ENCODE results near the gene EPHB2. TPM values are rescaled to one million over a fixed set of nuclear protein-coding genes. Genes with fewer than 3 reads are reported as not detected.
"Not testable (repeated sequence)": the region's sequence is repeated elsewhere in the genome, so short reads cannot be mapped to it uniquely, and the experiment has no call there.

The EPHB2 gene
- total RNA-seq, 1 experiment from 2014 or later = 0.45 TPM

DNA sequence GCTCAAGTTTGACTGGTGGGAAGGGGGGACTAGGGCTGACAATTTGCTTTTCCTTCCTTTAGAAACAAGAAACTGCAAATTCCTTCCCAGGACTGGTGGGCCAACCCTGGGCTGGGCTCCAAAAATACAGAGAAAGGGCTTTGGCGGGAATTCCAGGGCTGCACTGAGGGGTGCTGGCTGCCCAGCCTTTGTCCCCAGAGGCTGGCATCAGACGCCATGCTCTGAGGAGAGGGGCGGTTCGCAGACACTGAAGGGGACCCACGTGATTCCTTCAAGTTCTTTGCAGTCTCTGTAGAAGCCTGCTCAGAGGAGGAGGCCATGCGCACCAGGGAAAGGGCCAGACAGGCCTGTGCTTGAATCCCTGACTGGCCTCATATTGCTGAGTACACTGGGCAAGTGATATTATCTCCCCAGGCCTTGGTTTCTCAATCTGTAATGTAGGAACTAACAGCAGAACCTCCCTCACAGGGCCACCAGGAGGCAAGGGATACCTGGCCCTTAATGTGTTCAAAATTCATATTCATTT lies 119.5 kb downstream of the EPHB2 start:
- H3K9ac ChIP-seq (ENCODE audit: low read length) = no peak overlapping the region

DNA sequence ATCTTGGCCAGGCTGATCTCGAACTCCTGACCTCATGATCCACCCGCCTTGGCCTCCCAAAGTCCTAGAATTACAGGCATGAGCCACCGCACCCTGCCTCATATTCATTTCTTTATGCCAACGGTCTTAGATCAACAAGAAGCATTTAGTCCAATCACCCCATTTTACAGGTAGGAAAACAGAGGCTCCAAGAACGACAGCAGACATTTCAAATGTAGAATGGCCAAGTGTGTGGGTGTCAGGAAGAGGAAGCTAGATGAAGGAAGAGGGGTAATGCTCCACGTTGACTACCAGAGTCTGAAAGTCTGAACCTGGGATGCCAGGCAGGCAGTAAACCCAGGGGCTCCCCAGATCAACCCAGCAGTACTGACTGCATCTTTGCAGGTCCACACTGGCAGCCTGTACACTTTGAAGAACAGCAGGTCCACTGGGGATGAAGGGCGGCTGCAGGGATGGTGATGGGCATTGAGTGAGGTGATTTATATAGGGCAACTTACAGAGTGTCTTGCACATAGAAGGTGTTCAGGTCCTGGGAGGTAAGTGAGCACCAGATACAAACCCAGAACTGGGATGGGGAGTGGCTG lies 120.2 kb downstream of the EPHB2 start:
- Histone ChIP-seq H2AFZ (ENCODE audit: low read length) (no peak overlapping the region), H3K36me3 (ENCODE audit: insufficient read depth, low read length) (no peaks in the 10 kb centered on the region), H3K79me2 (ENCODE audit: low read length) (no peaks in the 10 kb centered on the region), H4K20me1 (ENCODE audit: insufficient read depth, low read depth, low read length) (no peaks in the 10 kb centered on the region), H3K4me2 (ENCODE audit: low read depth, low read length, poor library complexity, severe bottlenecking) (no peak overlapping the region), H3K27ac (ENCODE audit: low read length) (no peak overlapping the region), H3K27me3 (ENCODE audit: low read length) (no peaks in the 10 kb centered on the region), H3K9ac (ENCODE audit: low read length) (no peak overlapping the region), H3K9me3 (ENCODE audit: low read length) (no peaks in the 10 kb centered on the region), H3K9me2 (replicated peaks; ENCODE audit: insufficient read depth, low read length) (no peaks in the 10 kb centered on the region), H3K4me1 (ENCODE audit: low read length) (peaks cover 57% of the 10 kb centered on the region), H3K4me3 (ENCODE audit: low read length) (no peak overlapping the region)
- no peak for DNase-seq

More for the DNA sequence above, 119.5 kb downstream of the EPHB2 start:
- Histone ChIP-seq H3K9me2 (replicated peaks; ENCODE audit: insufficient read depth, low read length) (no peaks in the 10 kb centered on the region), H2AFZ (ENCODE audit: low read length) (no peak overlapping the region), H3K79me2 (ENCODE audit: low read length) (no peaks in the 10 kb centered on the region), H3K4me2 (ENCODE audit: low read depth, low read length, poor library complexity, severe bottlenecking) (no peak overlapping the region), H3K27ac (ENCODE audit: low read length) (no peak overlapping the region), H3K4me1 (ENCODE audit: low read length) (peaks cover 65% of the 10 kb centered on the region), H3K9me3 (ENCODE audit: low read length) (no peaks in the 10 kb centered on the region), H3K27me3 (ENCODE audit: low read length) (no peaks in the 10 kb centered on the region), H4K20me1 (ENCODE audit: insufficient read depth, low read depth, low read length) (no peaks in the 10 kb centered on the region), H3K4me3 (ENCODE audit: low read length) (no peak overlapping the region), H3K36me3 (ENCODE audit: insufficient read depth, low read length) (no peaks in the 10 kb centered on the region)
- DNase-seq = no peak

DNA sequence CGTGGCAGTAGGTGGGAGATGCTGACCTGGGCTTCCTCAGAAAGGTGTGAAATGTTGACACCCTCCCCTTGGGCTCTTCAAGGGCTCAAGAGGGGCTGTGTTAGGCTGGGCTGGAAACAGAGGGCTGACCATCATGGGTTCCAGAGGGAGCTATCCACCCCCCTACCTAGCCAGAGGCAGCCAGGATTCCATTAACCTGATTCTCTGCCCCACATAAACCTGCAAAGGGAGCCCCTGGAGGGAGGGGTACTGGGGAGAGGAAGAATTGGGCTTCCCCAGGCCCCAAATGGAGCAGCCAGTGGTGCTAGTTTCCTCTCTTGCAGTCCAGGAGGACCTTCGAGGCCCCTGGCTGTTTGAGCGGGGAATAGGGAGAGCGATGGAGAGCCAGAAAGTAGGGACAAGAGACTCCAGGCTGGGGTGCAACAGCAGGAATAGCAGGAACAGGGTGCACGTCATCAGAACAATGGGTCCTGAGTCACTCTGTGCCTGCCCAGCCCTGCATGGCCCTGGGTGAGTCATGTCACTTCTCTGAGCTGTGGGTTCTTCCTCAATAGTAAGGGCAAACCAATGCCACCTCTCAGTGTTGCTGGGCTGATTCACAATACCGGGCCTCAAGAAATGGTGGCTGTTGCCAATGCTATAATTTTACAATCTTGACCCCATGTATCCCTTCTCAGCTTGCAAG lies 121.2 kb downstream of the EPHB2 start:
- no peaks in the 10 kb centered on the region for H3K79me2 ChIP-seq (ENCODE audit: low read length)
- no peaks in the 10 kb centered on the region for H3K36me3 ChIP-seq (ENCODE audit: insufficient read depth, low read length)
- no peak overlapping the region for H3K4me3 ChIP-seq (ENCODE audit: low read length)
- no peaks in the 10 kb centered on the region for H3K9me2 ChIP-seq (replicated peaks; ENCODE audit: insufficient read depth, low read length)
- H3K4me1 ChIP-seq (ENCODE audit: low read length) = peaks cover 47% of the 10 kb centered on the region
- no peaks in the 10 kb centered on the region for H3K27me3 ChIP-seq (ENCODE audit: low read length)
- no peak overlapping the region for H3K4me2 ChIP-seq (ENCODE audit: low read depth, low read length, poor library complexity, severe bottlenecking)
- H4K20me1 ChIP-seq (ENCODE audit: insufficient read depth, low read depth, low read length) = no peaks in the 10 kb centered on the region
- no peak overlapping the region for H3K9ac ChIP-seq (ENCODE audit: low read length)
- no peak for DNase-seq
- H2AFZ ChIP-seq (ENCODE audit: low read length) = no peak overlapping the region
- H3K27ac ChIP-seq (ENCODE audit: low read length) = no peak overlapping the region
- H3K9me3 ChIP-seq (ENCODE audit: low read length) = no peaks in the 10 kb centered on the region

DNA sequence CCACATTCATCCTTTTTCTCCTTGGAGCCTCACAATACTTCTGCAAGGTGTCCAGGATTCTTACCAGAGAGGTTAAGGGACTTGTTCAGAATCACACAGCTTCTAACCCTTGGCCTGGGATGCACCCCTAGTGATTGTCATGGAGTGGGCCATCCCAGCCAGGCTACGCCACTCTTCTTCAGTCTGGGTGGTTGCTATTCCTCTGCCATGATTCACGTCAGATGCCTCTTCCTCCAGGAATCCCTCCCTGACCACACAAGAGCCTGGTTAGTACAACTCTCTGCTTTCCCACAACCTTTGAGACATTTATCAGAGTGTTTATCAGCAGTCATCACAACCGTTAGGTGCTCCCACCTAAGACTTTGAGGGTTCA lies 121.8 kb downstream of the EPHB2 start:
- no peaks in the 10 kb centered on the region for H3K9me2 ChIP-seq (replicated peaks; ENCODE audit: insufficient read depth, low read length)
- H3K4me2 ChIP-seq (ENCODE audit: low read depth, low read length, poor library complexity, severe bottlenecking) = no peak overlapping the region
- no peaks in the 10 kb centered on the region for H4K20me1 ChIP-seq (ENCODE audit: insufficient read depth, low read depth, low read length)
- H3K36me3 ChIP-seq (ENCODE audit: insufficient read depth, low read length) = no peaks in the 10 kb centered on the region
- no peak overlapping the region for H2AFZ ChIP-seq (ENCODE audit: low read length)
- DNase-seq = no peak
- no peak overlapping the region for H3K9ac ChIP-seq (ENCODE audit: low read length)
- H3K27ac ChIP-seq (ENCODE audit: low read length) = no peak overlapping the region
- H3K27me3 ChIP-seq (ENCODE audit: low read length) = no peaks in the 10 kb centered on the region
- peaks cover 42% of the 10 kb centered on the region for H3K4me1 ChIP-seq (ENCODE audit: low read length)
- no peaks in the 10 kb centered on the region for H3K79me2 ChIP-seq (ENCODE audit: low read length)
- no peak overlapping the region for H3K4me3 ChIP-seq (ENCODE audit: low read length)
- H3K9me3 ChIP-seq (ENCODE audit: low read length) = no peaks in the 10 kb centered on the region

DNA sequence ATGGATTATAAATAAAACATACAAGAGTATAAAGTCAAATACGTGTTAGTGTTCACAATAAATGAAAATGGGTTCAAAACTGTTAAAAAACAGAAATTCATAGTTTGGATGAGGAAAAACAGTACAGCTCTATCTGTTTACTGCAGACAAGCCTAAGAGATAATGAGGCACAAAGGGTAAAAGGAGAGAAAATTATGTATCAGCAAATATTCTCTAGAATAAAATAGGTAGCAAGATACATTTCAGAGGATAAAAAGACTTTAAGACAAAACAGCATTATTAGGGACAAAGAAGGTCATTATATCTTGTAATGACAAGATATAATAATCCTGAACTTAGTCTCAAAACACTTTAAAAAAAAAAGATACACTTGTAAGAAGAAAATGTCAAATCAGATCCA lies 123.1 kb downstream of the EPHB2 start:
- no peak overlapping the region for H3K27ac ChIP-seq (ENCODE audit: low read length)
- no peaks in the 10 kb centered on the region for H3K79me2 ChIP-seq (ENCODE audit: low read length)
- H3K27me3 ChIP-seq (ENCODE audit: low read length) = no peaks in the 10 kb centered on the region
- H3K9me3 ChIP-seq (ENCODE audit: low read length) = no peaks in the 10 kb centered on the region
- peaks cover 29% of the 10 kb centered on the region for H3K4me1 ChIP-seq (ENCODE audit: low read length)
- H3K36me3 ChIP-seq (ENCODE audit: insufficient read depth, low read length) = no peaks in the 10 kb centered on the region
- H3K9ac ChIP-seq (ENCODE audit: low read length) = no peak overlapping the region; the same call in 1 of the 2 replicates
- H3K4me2 ChIP-seq (ENCODE audit: low read depth, low read length, poor library complexity, severe bottlenecking) = peak overlapping the region; percentile 52
- no peaks in the 10 kb centered on the region for H3K9me2 ChIP-seq (replicated peaks; ENCODE audit: insufficient read depth, low read length)
- H3K4me3 ChIP-seq (ENCODE audit: low read length) = no peak overlapping the region
- no peak overlapping the region for H2AFZ ChIP-seq (ENCODE audit: low read length)
- no peaks in the 10 kb centered on the region for H4K20me1 ChIP-seq (ENCODE audit: insufficient read depth, low read depth, low read length)
- DNase-seq = no peak

DNA sequence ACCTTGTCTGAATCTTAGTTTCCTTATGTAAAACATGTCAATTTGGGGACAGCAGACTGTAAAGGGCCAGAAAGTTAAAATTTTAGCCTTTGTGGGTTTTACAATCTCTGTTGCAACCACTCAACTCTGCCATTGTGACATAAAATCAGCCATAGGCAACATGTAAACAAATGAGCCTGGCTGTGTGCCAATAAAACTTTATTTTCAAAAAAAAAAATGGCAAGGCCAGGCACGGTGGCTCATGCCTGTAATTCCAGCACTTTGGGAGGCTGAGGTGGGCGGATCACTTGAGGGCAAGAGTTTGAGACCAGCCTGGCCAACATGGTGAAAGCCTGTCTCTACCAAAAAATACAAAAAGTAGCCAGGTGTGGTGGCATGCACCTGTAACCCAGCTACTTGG lies 123.8 kb downstream of the EPHB2 start:
- H4K20me1 ChIP-seq (ENCODE audit: insufficient read depth, low read depth, low read length); DNase-seq; H3K79me2 ChIP-seq (ENCODE audit: low read length); H3K9me3 ChIP-seq (ENCODE audit: low read length); H3K27ac ChIP-seq (ENCODE audit: low read length); H3K9me2 ChIP-seq (replicated peaks; ENCODE audit: insufficient read depth, low read length); H3K36me3 ChIP-seq (ENCODE audit: insufficient read depth, low read length); H3K27me3 ChIP-seq (ENCODE audit: low read length); H2AFZ ChIP-seq (ENCODE audit: low read length); H3K4me3 ChIP-seq (ENCODE audit: low read length): not testable (repeated sequence)
- Histone ChIP-seq H3K9ac (ENCODE audit: low read length) (peak overlapping the region; percentile 5; the same call in 1 of the 2 replicates), H3K4me1 (ENCODE audit: low read length) (peaks cover 22% of the 10 kb centered on the region), H3K4me2 (ENCODE audit: low read depth, low read length, poor library complexity, severe bottlenecking) (peak overlapping the region; percentile 52)

DNA sequence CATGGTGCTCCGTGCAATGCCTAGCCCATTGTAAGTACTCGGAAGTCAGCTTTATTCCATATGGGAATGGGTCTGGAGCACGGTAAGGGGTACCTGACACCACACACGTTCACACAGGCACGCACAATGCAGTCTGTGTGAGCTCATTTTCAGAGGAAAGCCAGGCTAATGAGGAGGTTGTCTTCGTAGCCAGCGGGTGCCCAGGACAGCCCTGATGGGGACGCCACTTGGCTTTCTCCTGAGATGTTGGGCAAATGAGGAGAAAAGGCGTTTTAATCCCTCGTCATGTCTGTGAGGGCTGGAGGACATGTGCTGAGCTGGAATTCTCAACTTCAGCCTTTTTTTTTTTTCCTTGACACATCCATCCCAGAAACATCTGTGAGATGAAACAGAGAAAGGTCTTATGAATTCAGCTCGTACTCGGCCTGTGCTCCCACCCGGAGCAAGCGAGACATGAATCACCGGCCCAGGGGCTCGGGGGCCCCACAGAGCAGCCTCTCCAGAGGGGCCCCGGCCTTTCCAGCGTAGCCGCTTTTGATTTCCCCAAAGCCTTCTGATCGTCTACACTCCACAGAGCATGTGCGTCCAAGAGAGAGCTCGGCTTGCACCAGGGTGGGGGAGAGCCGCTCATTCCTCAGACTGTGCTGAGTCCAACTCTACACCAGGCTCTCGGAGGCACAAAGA lies 125.1 kb downstream of the EPHB2 start:
- H3K27me3 ChIP-seq (ENCODE audit: low read length) = no peaks in the 10 kb centered on the region
- no peak overlapping the region for H3K4me3 ChIP-seq (ENCODE audit: low read length)
- no peak overlapping the region for H2AFZ ChIP-seq (ENCODE audit: low read length)
- no peaks in the 10 kb centered on the region for H4K20me1 ChIP-seq (ENCODE audit: insufficient read depth, low read depth, low read length)
- no peaks in the 10 kb centered on the region for H3K9me3 ChIP-seq (ENCODE audit: low read length)
- no peak overlapping the region for H3K27ac ChIP-seq (ENCODE audit: low read length)
- H3K9me2 ChIP-seq (replicated peaks; ENCODE audit: insufficient read depth, low read length) = no peaks in the 10 kb centered on the region
- no peaks in the 10 kb centered on the region for H3K36me3 ChIP-seq (ENCODE audit: insufficient read depth, low read length)
- DNase-seq = no peak
- no peak overlapping the region for H3K9ac ChIP-seq (ENCODE audit: low read length)
- peaks cover 20% of the 10 kb centered on the region for H3K4me1 ChIP-seq (ENCODE audit: low read length)
- no peak overlapping the region for H3K4me2 ChIP-seq (ENCODE audit: low read depth, low read length, poor library complexity, severe bottlenecking)
- H3K79me2 ChIP-seq (ENCODE audit: low read length) = no peaks in the 10 kb centered on the region

DNA sequence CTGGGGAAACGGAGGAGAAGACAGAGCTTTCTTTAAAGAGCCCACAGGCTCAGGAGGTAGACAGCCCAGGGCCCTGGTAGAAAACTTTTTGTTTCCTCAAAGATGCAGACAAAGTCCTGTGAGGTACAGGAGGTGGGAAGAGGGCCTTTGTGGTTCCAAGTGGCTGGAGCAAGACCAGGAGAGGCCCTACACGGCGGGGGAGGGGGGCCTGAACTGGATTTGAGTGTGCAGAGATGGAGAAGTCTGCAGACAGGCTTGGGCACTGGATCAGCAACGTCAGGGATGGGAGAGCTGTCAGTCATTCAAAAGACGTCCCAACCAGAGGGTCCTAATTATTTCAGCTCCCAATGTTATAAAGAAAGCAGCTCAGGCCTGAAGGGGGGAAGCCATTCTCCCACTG lies 126.2 kb downstream of the EPHB2 start:
- H2AFZ ChIP-seq (ENCODE audit: low read length) = no peak overlapping the region

More for the DNA sequence above, 126.2 kb downstream of the EPHB2 start:
- DNase-seq = no peak
- no peaks in the 10 kb centered on the region for H3K9me2 ChIP-seq (replicated peaks; ENCODE audit: insufficient read depth, low read length)
- no peak overlapping the region for H3K9ac ChIP-seq (ENCODE audit: low read length)
- no peak overlapping the region for H3K27ac ChIP-seq (ENCODE audit: low read length)
- no peak overlapping the region for H3K4me3 ChIP-seq (ENCODE audit: low read length)
- H3K4me1 ChIP-seq (ENCODE audit: low read length) = peaks cover 20% of the 10 kb centered on the region
- no peaks in the 10 kb centered on the region for H3K9me3 ChIP-seq (ENCODE audit: low read length)
- no peaks in the 10 kb centered on the region for H4K20me1 ChIP-seq (ENCODE audit: insufficient read depth, low read depth, low read length)
- H3K4me2 ChIP-seq (ENCODE audit: low read depth, low read length, poor library complexity, severe bottlenecking) = no peak overlapping the region
- no peaks in the 10 kb centered on the region for H3K27me3 ChIP-seq (ENCODE audit: low read length)
- no peaks in the 10 kb centered on the region for H3K79me2 ChIP-seq (ENCODE audit: low read length)
- no peaks in the 10 kb centered on the region for H3K36me3 ChIP-seq (ENCODE audit: insufficient read depth, low read length)

Data from Karpas-422 (cell line).